Measurements from ENCODE around the gene P2RX3. TPM values are rescaled to one million over a fixed set of nuclear protein-coding genes. Genes with fewer than 3 reads are reported as not detected.

Gene P2RX3
- total RNA-seq, 1 experiment from 2014 or later = not detected

GRCh38 chr11:57396744-57397143, 58.6 kb downstream of the P2RX3 start:
- TF ChIP-seq CTCF (conservative IDR thresholded peaks at IDR 0.05) (no peak), EZH2 (IDR thresholded peaks at IDR 0.05; ENCODE audit: low read depth) (no peak)
- Histone ChIP-seq H3K4me3 (no peak overlapping the region), H3K27me3 (ENCODE audit: insufficient read depth, low read depth) (peaks cover 56% of the 10 kb centered on the region), H3K27ac (no peak overlapping the region), H2AFZ (no peak overlapping the region), H3K9me3 (ENCODE audit: insufficient read depth, low read depth) (no peaks in the 10 kb centered on the region), H4K20me1 (ENCODE audit: insufficient read depth) (no peaks in the 10 kb centered on the region), H3K36me3 (ENCODE audit: low read depth) (no peaks in the 10 kb centered on the region), H3K79me2 (ENCODE audit: low read depth) (no peaks in the 10 kb centered on the region), H3F3A (ENCODE audit: insufficient read depth, low read depth) (no peaks in the 10 kb centered on the region), H3K4me2 (no peak overlapping the region), H3K4me1 (replicated peaks; ENCODE audit: insufficient read depth) (peaks cover 4% of the 10 kb centered on the region), H3K9me2 (ENCODE audit: insufficient read depth) (no peaks in the 10 kb centered on the region)
- intact Hi-C loops (cut with micrococcal nuclease; ENCODE audit: unreplicated experiment) = no loop called here
- DNase-seq = peak in 1 of 2 experiments; percentile 17
- CTCF ChIA-PET = no interaction called here
- POLR2A ChIA-PET (ENCODE audit: unreplicated experiment) = no interaction called here
- BruUV-seq (replicated peaks) = no TSS peak

GRCh38 chr11:57397394-57397990, 59.3 kb downstream of the P2RX3 start:
- ChIA-PET CTCF (interaction anchor here (0.7 kb wide), 1 partner anchor 668 kb away, joined by 3 read pairs; no protein-coding TSS in a partner anchor), POLR2A (ENCODE audit: unreplicated experiment) (no interaction called here)
- H3K4me1 ChIP-seq (replicated peaks; ENCODE audit: insufficient read depth) = peaks cover 11% of the 10 kb centered on the region
- no peaks in the 10 kb centered on the region for H3K36me3 ChIP-seq (ENCODE audit: low read depth)
- DNase-seq = peak in 1 of 2 experiments; percentile 28
- no peaks in the 10 kb centered on the region for H3K9me2 ChIP-seq (ENCODE audit: insufficient read depth)
- no TSS peak for BruUV-seq (replicated peaks)
- no peak overlapping the region for H2AFZ ChIP-seq
- intact Hi-C loops (cut with micrococcal nuclease; ENCODE audit: unreplicated experiment) = no loop called here
- no peak overlapping the region for H3K27ac ChIP-seq
- H3K79me2 ChIP-seq (ENCODE audit: low read depth) = no peaks in the 10 kb centered on the region
- peaks cover 49% of the 10 kb centered on the region for H3K27me3 ChIP-seq (ENCODE audit: insufficient read depth, low read depth)
- peaks cover 7% of the 10 kb centered on the region; the same call in 1 of the 2 replicates for H3F3A ChIP-seq (ENCODE audit: insufficient read depth, low read depth)
- H3K4me3 ChIP-seq = no peak overlapping the region
- H3K4me2 ChIP-seq = no peak overlapping the region
- TF ChIP-seq EZH2 (IDR thresholded peaks at IDR 0.05; ENCODE audit: low read depth) (no peak), CTCF (conservative IDR thresholded peaks at IDR 0.05) (no peak)
- H4K20me1 ChIP-seq (ENCODE audit: insufficient read depth) = no peaks in the 10 kb centered on the region
- H3K9me3 ChIP-seq (ENCODE audit: insufficient read depth, low read depth) = no peaks in the 10 kb centered on the region

- Histone ChIP-seq H3K4me2 (no peak overlapping the region), H3K36me3 (ENCODE audit: low read depth) (no peaks in the 10 kb centered on the region), H3K9me2 (ENCODE audit: insufficient read depth) (no peaks in the 10 kb centered on the region), H4K20me1 (ENCODE audit: insufficient read depth) (no peaks in the 10 kb centered on the region), H3F3A (ENCODE audit: insufficient read depth, low read depth) (peaks cover 15% of the 10 kb centered on the region), H3K4me1 (replicated peaks; ENCODE audit: insufficient read depth) (peaks cover 18% of the 10 kb centered on the region), H3K27ac (no peak overlapping the region), H3K9me3 (ENCODE audit: insufficient read depth, low read depth) (no peaks in the 10 kb centered on the region), H3K27me3 (ENCODE audit: insufficient read depth, low read depth) (peaks cover 31% of the 10 kb centered on the region), H3K4me3 (no peak overlapping the region), H3K79me2 (ENCODE audit: low read depth) (no peaks in the 10 kb centered on the region), H2AFZ (no peak overlapping the region)
- intact Hi-C loops (cut with micrococcal nuclease; ENCODE audit: unreplicated experiment) = no loop called here
- no TSS peak for BruUV-seq (replicated peaks)
- CTCF ChIA-PET = interaction anchor here (0.6 kb wide), 1 partner anchor 1773 kb away, joined by 3 read pairs; the partner anchor contains the start of gene DTX4
- TF ChIP-seq CTCF (conservative IDR thresholded peaks at IDR 0.05) (no peak), EZH2 (IDR thresholded peaks at IDR 0.05; ENCODE audit: low read depth) (no peak)
- peak in 1 of 2 experiments; percentile 30 for DNase-seq
- POLR2A ChIA-PET (ENCODE audit: unreplicated experiment) = no interaction called here
These were observed 61.1 kb downstream of the P2RX3 start for GRCh38 chr11:57399221-57399620.

All from PC-9 (cell line).